ENCODE results near the gene CCHCR1. TPM values are rescaled to one million over a fixed set of nuclear protein-coding genes. Genes with fewer than 3 reads are reported as not detected.

CCHCR1 gene, protein sequence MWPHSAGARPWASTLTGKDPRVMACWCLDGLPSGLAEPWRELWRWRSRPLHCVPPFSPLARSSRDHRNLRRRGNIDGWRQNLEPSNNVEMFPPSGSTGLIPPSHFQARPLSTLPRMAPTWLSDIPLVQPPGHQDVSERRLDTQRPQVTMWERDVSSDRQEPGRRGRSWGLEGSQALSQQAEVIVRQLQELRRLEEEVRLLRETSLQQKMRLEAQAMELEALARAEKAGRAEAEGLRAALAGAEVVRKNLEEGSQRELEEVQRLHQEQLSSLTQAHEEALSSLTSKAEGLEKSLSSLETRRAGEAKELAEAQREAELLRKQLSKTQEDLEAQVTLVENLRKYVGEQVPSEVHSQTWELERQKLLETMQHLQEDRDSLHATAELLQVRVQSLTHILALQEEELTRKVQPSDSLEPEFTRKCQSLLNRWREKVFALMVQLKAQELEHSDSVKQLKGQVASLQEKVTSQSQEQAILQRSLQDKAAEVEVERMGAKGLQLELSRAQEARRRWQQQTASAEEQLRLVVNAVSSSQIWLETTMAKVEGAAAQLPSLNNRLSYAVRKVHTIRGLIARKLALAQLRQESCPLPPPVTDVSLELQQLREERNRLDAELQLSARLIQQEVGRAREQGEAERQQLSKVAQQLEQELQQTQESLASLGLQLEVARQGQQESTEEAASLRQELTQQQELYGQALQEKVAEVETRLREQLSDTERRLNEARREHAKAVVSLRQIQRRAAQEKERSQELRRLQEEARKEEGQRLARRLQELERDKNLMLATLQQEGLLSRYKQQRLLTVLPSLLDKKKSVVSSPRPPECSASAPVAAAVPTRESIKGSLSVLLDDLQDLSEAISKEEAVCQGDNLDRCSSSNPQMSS
- 7.3 and 8.1 TPM in 2 replicates for polyA plus RNA-seq (2013)

GRCh38 chr6:31157513-31158139 lies at the start of gene CCHCR1:
Gene CCHCR1, minus strand, starts transcription at chr6:31157802. Its CDS starts 202 bp downstream, at chr6:31157600.
- Histone ChIP-seq H4K12ac (ENCODE audit: low read depth, low read length) (peak within 1 kb of the TSS; percentile 45), H4K91ac (ENCODE audit: low read depth, low read length) (peak within 1 kb of the TSS; percentile 51), H3K14ac (ENCODE audit: low read length) (peak within 1 kb of the TSS; percentile 43), H2BK120ac (ENCODE audit: insufficient read depth, low read length, poor library complexity) (no peak within 1 kb of the TSS), H3K4me1 (ENCODE audit: control insufficient read depth in 1 of 2, insufficient read depth in 2 of 2, low read length in 2 of 2) (peaks cover 10 to 13% of the 10 kb centered on the region in 2 experiments), H2BK12ac (ENCODE audit: low read length) (no peak within 1 kb of the TSS), H3K27me3 (ENCODE audit: insufficient read depth, low read length) (no peaks in the 10 kb centered on the region), H3K79me1 (ENCODE audit: low read length) (peaks cover 4% of the 10 kb centered on the region), H3K36me3 (ENCODE audit: control insufficient read depth in 1 of 2, insufficient read depth in 2 of 2, low read length in 2 of 2) (peaks cover 12 to 17% of the 10 kb centered on the region in 2 experiments), H2AFZ (ENCODE audit: insufficient read depth, low read length, poor library complexity) (peak within 1 kb of the TSS; percentile 99), H3K4ac (ENCODE audit: low read depth, low read length) (no peak within 1 kb of the TSS), H3K79me2 (ENCODE audit: control insufficient read depth, insufficient read depth, low read length, poor library complexity) (peaks cover 2% of the 10 kb centered on the region), H3K9ac (ENCODE audit: low read length) (peak within 1 kb of the TSS; percentile 95), H3K9me3 (ENCODE audit: insufficient read depth, low read depth, low read length) (no peaks in the 10 kb centered on the region), H3K4me3 (ENCODE audit: low read depth, low read length) (peak within 1 kb of the TSS; percentile 85), H3K27ac (ENCODE audit: low read depth, low read length) (no peak within 1 kb of the TSS), H2AK5ac (ENCODE audit: low read length) (no peak within 1 kb of the TSS), H3K18ac (ENCODE audit: low read length) (no peak within 1 kb of the TSS), H3K23ac (ENCODE audit: low read length) (no peak within 1 kb of the TSS), H2BK5ac (ENCODE audit: low read depth, low read length, poor library complexity) (peak within 1 kb of the TSS; percentile 17), H3K4me2 (ENCODE audit: low read length) (peak within 1 kb of the TSS; percentile 92), H4K8ac (ENCODE audit: low read depth, low read length) (peak within 1 kb of the TSS; percentile 73)
- no peak for DNase-seq
- WGBS (ENCODE audit: extremely low coverage, insufficient coverage, insufficient read length), result no CpG with 5 or more reads among the region's 14 CpGs

GRCh38 chr6:31205638-31206037 lies 48.0 kb upstream of the CCHCR1 start:
- Histone ChIP-seq H3K4me2 (ENCODE audit: low read length) (no peak overlapping the region), H3K4ac (ENCODE audit: low read depth, low read length) (no peak overlapping the region), H3K4me3 (ENCODE audit: low read depth, low read length) (no peak overlapping the region), H2AK5ac (ENCODE audit: low read length) (no peak overlapping the region), H3K27me3 (ENCODE audit: insufficient read depth, low read length) (no peaks in the 10 kb centered on the region), H3K9ac (ENCODE audit: low read length) (no peak overlapping the region), H3K27ac (ENCODE audit: low read depth, low read length) (no peak overlapping the region), H4K12ac (ENCODE audit: low read depth, low read length) (no peak overlapping the region), H3K9me3 (ENCODE audit: insufficient read depth, low read depth, low read length) (no peaks in the 10 kb centered on the region), H2AFZ (ENCODE audit: insufficient read depth, low read length, poor library complexity) (no peak overlapping the region), H4K91ac (ENCODE audit: low read depth, low read length) (no peak overlapping the region), H2BK120ac (ENCODE audit: insufficient read depth, low read length, poor library complexity) (no peak overlapping the region), H3K18ac (ENCODE audit: low read length) (no peak overlapping the region), H2BK5ac (ENCODE audit: low read depth, low read length, poor library complexity) (no peak overlapping the region), H3K23ac (ENCODE audit: low read length) (no peak overlapping the region), H3K79me2 (ENCODE audit: control insufficient read depth, insufficient read depth, low read length, poor library complexity) (no peaks in the 10 kb centered on the region), H3K36me3 (ENCODE audit: control insufficient read depth in 1 of 2, insufficient read depth in 2 of 2, low read length in 2 of 2) (no peaks in the 10 kb centered on the region), H2BK12ac (ENCODE audit: low read length) (no peak overlapping the region), H4K8ac (ENCODE audit: low read depth, low read length) (no peak overlapping the region), H3K14ac (ENCODE audit: low read length) (no peak overlapping the region), H3K79me1 (ENCODE audit: low read length) (no peaks in the 10 kb centered on the region), H3K4me1 (ENCODE audit: control insufficient read depth in 1 of 2, insufficient read depth in 2 of 2, low read length in 2 of 2) (peaks cover 2 to 7% of the 10 kb centered on the region in 2 experiments)
- 100% methylated on average over 1 of the region's 2 CpGs for WGBS (ENCODE audit: extremely low coverage, insufficient coverage, insufficient read length)
- DNase-seq, result no peak

GRCh38 chr6:31204751-31205145 lies 47.1 kb upstream of the CCHCR1 start:
- no peak overlapping the region for H3K14ac ChIP-seq (ENCODE audit: low read length)
- no peaks in the 10 kb centered on the region for H3K9me3 ChIP-seq (ENCODE audit: insufficient read depth, low read depth, low read length)
- no peaks in the 10 kb centered on the region for H3K36me3 ChIP-seq (ENCODE audit: control insufficient read depth in 1 of 2, insufficient read depth in 2 of 2, low read length in 2 of 2)
- no peak overlapping the region for H4K91ac ChIP-seq (ENCODE audit: low read depth, low read length)
- WGBS (ENCODE audit: extremely low coverage, insufficient coverage, insufficient read length), result no CpG with 5 or more reads among the region's 4 CpGs
- H3K4ac ChIP-seq (ENCODE audit: low read depth, low read length), result no peak overlapping the region
- no peak overlapping the region for H4K8ac ChIP-seq (ENCODE audit: low read depth, low read length)
- no peak overlapping the region for H3K4me2 ChIP-seq (ENCODE audit: low read length)
- H3K23ac ChIP-seq (ENCODE audit: low read length), result no peak overlapping the region
- DNase-seq, result no peak
- H3K27ac ChIP-seq (ENCODE audit: low read depth, low read length), result no peak overlapping the region
- no peaks in the 10 kb centered on the region for H3K79me1 ChIP-seq (ENCODE audit: low read length)
- H3K4me1 ChIP-seq (ENCODE audit: control insufficient read depth in 1 of 2, insufficient read depth in 2 of 2, low read length in 2 of 2), result peaks cover 2 to 7% of the 10 kb centered on the region in 2 experiments
- no peaks in the 10 kb centered on the region for H3K27me3 ChIP-seq (ENCODE audit: insufficient read depth, low read length)
- H2BK120ac ChIP-seq (ENCODE audit: insufficient read depth, low read length, poor library complexity), result no peak overlapping the region
- no peak overlapping the region for H3K9ac ChIP-seq (ENCODE audit: low read length)
- H2BK5ac ChIP-seq (ENCODE audit: low read depth, low read length, poor library complexity), result no peak overlapping the region
- no peak overlapping the region for H2AK5ac ChIP-seq (ENCODE audit: low read length)
- no peaks in the 10 kb centered on the region for H3K79me2 ChIP-seq (ENCODE audit: control insufficient read depth, insufficient read depth, low read length, poor library complexity)
- no peak overlapping the region for H3K4me3 ChIP-seq (ENCODE audit: low read depth, low read length)
- no peak overlapping the region for H2AFZ ChIP-seq (ENCODE audit: insufficient read depth, low read length, poor library complexity)
- H2BK12ac ChIP-seq (ENCODE audit: low read length), result no peak overlapping the region
- H4K12ac ChIP-seq (ENCODE audit: low read depth, low read length), result no peak overlapping the region
- no peak overlapping the region for H3K18ac ChIP-seq (ENCODE audit: low read length)

- no peak overlapping the region for H3K14ac ChIP-seq (ENCODE audit: low read length)
- H3K27me3 ChIP-seq (ENCODE audit: insufficient read depth, low read length), result no peaks in the 10 kb centered on the region
- no peak overlapping the region for H4K12ac ChIP-seq (ENCODE audit: low read depth, low read length)
- no peak overlapping the region for H2BK12ac ChIP-seq (ENCODE audit: low read length)
- H4K91ac ChIP-seq (ENCODE audit: low read depth, low read length), result no peak overlapping the region
- H3K23ac ChIP-seq (ENCODE audit: low read length), result no peak overlapping the region
- H3K4me3 ChIP-seq (ENCODE audit: low read depth, low read length), result no peak overlapping the region
- peaks cover 2 to 7% of the 10 kb centered on the region in 2 experiments for H3K4me1 ChIP-seq (ENCODE audit: control insufficient read depth in 1 of 2, insufficient read depth in 2 of 2, low read length in 2 of 2)
- H4K8ac ChIP-seq (ENCODE audit: low read depth, low read length), result no peak overlapping the region
- H2AFZ ChIP-seq (ENCODE audit: insufficient read depth, low read length, poor library complexity), result no peak overlapping the region
- no peak overlapping the region for H3K4ac ChIP-seq (ENCODE audit: low read depth, low read length)
- no peak overlapping the region for H3K9ac ChIP-seq (ENCODE audit: low read length)
- DNase-seq, result peak; percentile 55 to 73
- H3K18ac ChIP-seq (ENCODE audit: low read length), result no peak overlapping the region
- no peaks in the 10 kb centered on the region for H3K36me3 ChIP-seq (ENCODE audit: control insufficient read depth in 1 of 2, insufficient read depth in 2 of 2, low read length in 2 of 2)
- H3K79me1 ChIP-seq (ENCODE audit: low read length), result no peaks in the 10 kb centered on the region
- no peak overlapping the region for H2BK120ac ChIP-seq (ENCODE audit: insufficient read depth, low read length, poor library complexity)
- no peaks in the 10 kb centered on the region for H3K9me3 ChIP-seq (ENCODE audit: insufficient read depth, low read depth, low read length)
- WGBS (ENCODE audit: extremely low coverage, insufficient coverage, insufficient read length), result no CpG with 5 or more reads among the region's 5 CpGs
- H2AK5ac ChIP-seq (ENCODE audit: low read length), result no peak overlapping the region
- no peak overlapping the region for H2BK5ac ChIP-seq (ENCODE audit: low read depth, low read length, poor library complexity)
- H3K4me2 ChIP-seq (ENCODE audit: low read length), result peak overlapping the region; percentile 10
- H3K79me2 ChIP-seq (ENCODE audit: control insufficient read depth, insufficient read depth, low read length, poor library complexity), result no peaks in the 10 kb centered on the region
- no peak overlapping the region for H3K27ac ChIP-seq (ENCODE audit: low read depth, low read length)
Observed at GRCh38 chr6:31203345-31203979, 45.9 kb upstream of the CCHCR1 start.
